Left ventricle myocardium inferior (tissue), 1 donor: ENCODE results near the gene PITRM1. TPM values are rescaled to one million over a fixed set of nuclear protein-coding genes. Genes with fewer than 3 reads are reported as not detected.

Source experiments
- DNase-seq: peaks from one replicate; pipeline ENCODE4 v3.0.0-alpha.2; 2020
- H3K27ac ChIP-seq: fragments of 200-600 bp; replicated peaks from 2 replicates; pipeline ENCODE4 v1.8.0; 2021
- H3K27me3 ChIP-seq: fragments of 200-600 bp; 2 replicates; pipeline ENCODE4 v1.8.0; 2021; ENCODE audit warnings: low read depth
- H3K36me3 ChIP-seq: fragments of 200-600 bp; 2 replicates; pipeline ENCODE4 v1.8.0; 2021
- H3K4me1 ChIP-seq: fragments of 200-600 bp; 2 replicates; pipeline ENCODE4 v1.8.0; 2021
- H3K4me3 ChIP-seq: fragments of 200-600 bp; 2 replicates; pipeline ENCODE4 v1.8.0; 2021; ENCODE audit warnings: mild to moderate bottlenecking, moderate library complexity
- H3K9me3 ChIP-seq: fragments of 200-600 bp; replicated peaks from 2 replicates; pipeline ENCODE4 v1.8.0; 2021
- intact Hi-C: fragments of 100-400 bp; cut with micrococcal nuclease; formaldehyde crosslinking; loops from one replicate; pipeline ENCODE4 v1.11.0; 2022
- total RNA-seq: library from RNA; stranded (reverse); fragmentation: NEBNext Ultra II Directional; extraction: Animal tissue kit (Norgen Biotek cat#: 25700); gene quantifications from one replicate; pipeline ENCODE4 v1.2.1, GENCODE V29; 2021
- TF ChIP-seq, protein P1 (sequence below): fragments of 200-600 bp; IDR thresholded peaks from 2 replicates; pipeline ENCODE4 v1.8.0; 2021; ENCODE audit warnings: antibody characterized with exemption, mild to moderate bottlenecking, borderline replicate concordance
- donor health status: DM: no; HTN: yes; CAD: no; lungs with severe emphysema.

PITRM1 gene
- total RNA-seq, 1 donor from 2014 or later: 91.4 TPM

GRCh38 chr10:3113343-3113720 is 59.2 kb downstream of the PITRM1 start:
- H3K27ac ChIP-seq: no peak overlapping the region
- H3K9me3 ChIP-seq: no peaks in the 10 kb centered on the region
- intact Hi-C loops: no loop called here
- no peak overlapping the region for H3K4me3 ChIP-seq
- H3K4me1 ChIP-seq: peaks cover 48% of the 10 kb centered on the region
- no peaks in the 10 kb centered on the region for H3K27me3 ChIP-seq
- TF ChIP-seq, protein P1, sequence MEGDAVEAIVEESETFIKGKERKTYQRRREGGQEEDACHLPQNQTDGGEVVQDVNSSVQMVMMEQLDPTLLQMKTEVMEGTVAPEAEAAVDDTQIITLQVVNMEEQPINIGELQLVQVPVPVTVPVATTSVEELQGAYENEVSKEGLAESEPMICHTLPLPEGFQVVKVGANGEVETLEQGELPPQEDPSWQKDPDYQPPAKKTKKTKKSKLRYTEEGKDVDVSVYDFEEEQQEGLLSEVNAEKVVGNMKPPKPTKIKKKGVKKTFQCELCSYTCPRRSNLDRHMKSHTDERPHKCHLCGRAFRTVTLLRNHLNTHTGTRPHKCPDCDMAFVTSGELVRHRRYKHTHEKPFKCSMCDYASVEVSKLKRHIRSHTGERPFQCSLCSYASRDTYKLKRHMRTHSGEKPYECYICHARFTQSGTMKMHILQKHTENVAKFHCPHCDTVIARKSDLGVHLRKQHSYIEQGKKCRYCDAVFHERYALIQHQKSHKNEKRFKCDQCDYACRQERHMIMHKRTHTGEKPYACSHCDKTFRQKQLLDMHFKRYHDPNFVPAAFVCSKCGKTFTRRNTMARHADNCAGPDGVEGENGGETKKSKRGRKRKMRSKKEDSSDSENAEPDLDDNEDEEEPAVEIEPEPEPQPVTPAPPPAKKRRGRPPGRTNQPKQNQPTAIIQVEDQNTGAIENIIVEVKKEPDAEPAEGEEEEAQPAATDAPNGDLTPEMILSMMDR: no peak
- DNase-seq: no peak
- H3K36me3 ChIP-seq: peaks cover 58% of the 10 kb centered on the region

- no peaks in the 10 kb centered on the region for H3K9me3 ChIP-seq
- intact Hi-C loops: no loop called here
- peak; percentile 72 for DNase-seq
- no peak overlapping the region for H3K4me3 ChIP-seq
- peak overlapping the region; percentile 67 for H3K27ac ChIP-seq
- no peaks in the 10 kb centered on the region for H3K27me3 ChIP-seq
- TF ChIP-seq, protein P1: no peak
- peaks cover 51% of the 10 kb centered on the region for H3K4me1 ChIP-seq
- peaks cover 50% of the 10 kb centered on the region for H3K36me3 ChIP-seq
Measured at GRCh38 chr10:3111621-3112163, 60.9 kb downstream of the PITRM1 start.

GRCh38 chr10:3110782-3111620 is 61.6 kb downstream of the PITRM1 start:
- Histone ChIP-seq H3K9me3 (no peaks in the 10 kb centered on the region), H3K4me1 (peaks cover 44% of the 10 kb centered on the region), H3K36me3 (peaks cover 47% of the 10 kb centered on the region), H3K27me3 (no peaks in the 10 kb centered on the region), H3K4me3 (no peak overlapping the region), H3K27ac (peak overlapping the region; percentile 67)
- intact Hi-C loops: no loop called here
- no peak for DNase-seq
- TF ChIP-seq, protein P1: no peak

- no peak overlapping the region for H3K4me3 ChIP-seq
- TF ChIP-seq, protein P1: no peak
- H3K36me3 ChIP-seq: peaks cover 54% of the 10 kb centered on the region
- DNase-seq: no peak
- intact Hi-C loops: no loop called here
- H3K27ac ChIP-seq: peak overlapping the region; percentile 27
- no peaks in the 10 kb centered on the region for H3K27me3 ChIP-seq
- peaks cover 54% of the 10 kb centered on the region for H3K4me1 ChIP-seq
- H3K9me3 ChIP-seq: no peaks in the 10 kb centered on the region
Measured at GRCh38 chr10:3109633-3110032, 62.9 kb downstream of the PITRM1 start.

GRCh38 chr10:3109196-3109595 is 63.4 kb downstream of the PITRM1 start:
- Histone ChIP-seq H3K27ac (peak overlapping the region; percentile 80), H3K4me3 (no peak overlapping the region), H3K9me3 (no peaks in the 10 kb centered on the region), H3K4me1 (peaks cover 56% of the 10 kb centered on the region), H3K27me3 (no peaks in the 10 kb centered on the region), H3K36me3 (peaks cover 56% of the 10 kb centered on the region)
- intact Hi-C loops: no loop called here
- TF ChIP-seq, protein P1: no peak
- no peak for DNase-seq
